Erythroblast (primary cell): ENCODE measurements around the gene STK11.

Experiments
- GATA1 ChIP-seq: IDR thresholded peaks from 2 replicates; pipeline ENCODE4 v1.6.1; 2011; ENCODE audit warnings: low read depth, mild to moderate bottlenecking, control low read depth, low read length, moderate library complexity
- POLR2A ChIP-seq: IDR thresholded peaks from 2 replicates; pipeline ENCODE4 v1.6.1; 2011; ENCODE audit warnings: mild to moderate bottlenecking, low read length

- no peak for TF ChIP-seq POLR2A
- no peak for TF ChIP-seq GATA1
Measured at GRCh38 chr19:1158885-1159448, 46.6 kb upstream of the STK11 start.
